HFF-Myc (cell line): ENCODE data around the gene OR10A4.
"Not testable (repeated sequence)": the region's sequence is repeated elsewhere in the genome, so short reads cannot be mapped to it uniquely, and the experiment has no call there.

ENCODE experiments used
- DNase-seq: peaks from one replicate; pipeline ENCODE4 v3.0.0-alpha.2; 2011; ENCODE audit warnings: low read depth; ENCODE audit errors: extremely low read depth
- H3K4me3 ChIP-seq: replicated peaks from 2 replicates; pipeline ENCODE4 v1.5.1; 2011; ENCODE audit warnings: low read depth, mild to moderate bottlenecking, control low read depth, low read length
- TF ChIP-seq, protein P1 (sequence below): IDR thresholded peaks from 2 replicates; pipeline ENCODE4 v1.5.1; 2012; ENCODE audit warnings: mild to moderate bottlenecking, low read depth, low read length, control low read depth; ENCODE audit errors: missing control alignments

The OR10A4 gene

DNA sequence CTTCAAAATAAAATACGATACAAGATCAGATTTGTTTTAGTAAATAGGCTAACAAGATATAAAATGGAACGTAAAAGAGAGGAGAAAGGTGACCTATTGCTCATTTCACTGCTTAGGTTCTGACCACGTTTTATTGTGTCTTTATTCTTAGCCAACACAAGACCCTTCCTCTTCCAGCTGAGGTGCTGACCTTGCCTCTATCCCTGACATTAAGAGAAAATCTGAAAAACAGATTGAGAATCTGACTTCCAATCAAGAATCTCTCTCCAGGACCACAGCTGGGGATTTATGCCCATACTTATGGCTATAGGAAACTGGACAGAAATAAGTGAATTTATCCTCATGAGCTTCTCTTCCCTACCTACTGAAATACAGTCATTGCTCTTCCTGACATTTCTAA, 31.0 kb upstream of the OR10A4 start, which contains the start of gene OR10A5:
Gene OR10A5, plus strand, starts transcription at position 301 of the 400 bp plus-strand sequence. Its CDS starts 0 bp downstream, at position 301.
- DNase-seq: no peak
- TF ChIP-seq, protein P1, sequence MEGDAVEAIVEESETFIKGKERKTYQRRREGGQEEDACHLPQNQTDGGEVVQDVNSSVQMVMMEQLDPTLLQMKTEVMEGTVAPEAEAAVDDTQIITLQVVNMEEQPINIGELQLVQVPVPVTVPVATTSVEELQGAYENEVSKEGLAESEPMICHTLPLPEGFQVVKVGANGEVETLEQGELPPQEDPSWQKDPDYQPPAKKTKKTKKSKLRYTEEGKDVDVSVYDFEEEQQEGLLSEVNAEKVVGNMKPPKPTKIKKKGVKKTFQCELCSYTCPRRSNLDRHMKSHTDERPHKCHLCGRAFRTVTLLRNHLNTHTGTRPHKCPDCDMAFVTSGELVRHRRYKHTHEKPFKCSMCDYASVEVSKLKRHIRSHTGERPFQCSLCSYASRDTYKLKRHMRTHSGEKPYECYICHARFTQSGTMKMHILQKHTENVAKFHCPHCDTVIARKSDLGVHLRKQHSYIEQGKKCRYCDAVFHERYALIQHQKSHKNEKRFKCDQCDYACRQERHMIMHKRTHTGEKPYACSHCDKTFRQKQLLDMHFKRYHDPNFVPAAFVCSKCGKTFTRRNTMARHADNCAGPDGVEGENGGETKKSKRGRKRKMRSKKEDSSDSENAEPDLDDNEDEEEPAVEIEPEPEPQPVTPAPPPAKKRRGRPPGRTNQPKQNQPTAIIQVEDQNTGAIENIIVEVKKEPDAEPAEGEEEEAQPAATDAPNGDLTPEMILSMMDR: no peak
- H3K4me3 ChIP-seq: no peak within 1 kb of the TSS

DNA sequence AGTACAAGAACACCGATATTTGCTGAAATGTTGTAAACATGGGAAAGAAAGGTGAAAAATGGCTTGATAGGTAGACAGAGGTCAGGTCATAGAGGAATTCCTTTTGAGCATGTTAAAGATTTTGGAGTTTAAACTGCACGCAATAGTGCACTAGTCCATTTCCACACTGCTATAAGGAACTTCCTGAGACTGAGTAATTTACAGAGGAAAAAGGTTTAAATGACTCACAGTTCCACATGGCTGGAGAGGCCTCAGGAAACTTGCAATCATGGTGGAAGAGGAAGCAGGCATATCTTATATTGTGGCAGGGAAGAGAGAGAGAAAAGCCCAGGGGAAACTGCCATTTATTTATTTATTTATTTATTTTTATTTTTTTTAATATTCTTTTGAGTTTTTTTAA, 25.9 kb upstream of the OR10A4 start:
- DNase-seq: no peak
- TF ChIP-seq, protein P1: no peak
- H3K4me3 ChIP-seq: no peak overlapping the region

DNA sequence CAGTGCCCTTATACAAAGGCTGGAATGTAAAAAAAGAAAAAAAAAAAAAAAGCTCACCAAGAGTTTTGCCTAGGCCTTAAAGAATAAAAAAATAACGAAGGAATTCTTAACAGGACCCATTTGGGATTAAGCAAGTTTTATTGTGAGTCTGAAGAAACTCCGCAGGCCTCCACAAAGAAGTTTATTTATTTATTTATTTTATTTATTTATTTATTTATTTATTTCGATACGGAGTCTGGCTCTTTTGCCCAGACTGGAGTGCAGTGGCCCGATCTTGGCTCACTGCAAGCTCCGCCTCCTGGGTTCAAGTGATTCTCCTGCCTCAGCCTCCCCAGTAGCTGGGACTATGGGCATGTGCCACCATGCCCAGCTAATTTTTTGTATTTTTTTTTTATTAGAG, 21.6 kb upstream of the OR10A4 start:
- DNase-seq, H3K4me3 ChIP-seq: not testable (repeated sequence)

DNA sequence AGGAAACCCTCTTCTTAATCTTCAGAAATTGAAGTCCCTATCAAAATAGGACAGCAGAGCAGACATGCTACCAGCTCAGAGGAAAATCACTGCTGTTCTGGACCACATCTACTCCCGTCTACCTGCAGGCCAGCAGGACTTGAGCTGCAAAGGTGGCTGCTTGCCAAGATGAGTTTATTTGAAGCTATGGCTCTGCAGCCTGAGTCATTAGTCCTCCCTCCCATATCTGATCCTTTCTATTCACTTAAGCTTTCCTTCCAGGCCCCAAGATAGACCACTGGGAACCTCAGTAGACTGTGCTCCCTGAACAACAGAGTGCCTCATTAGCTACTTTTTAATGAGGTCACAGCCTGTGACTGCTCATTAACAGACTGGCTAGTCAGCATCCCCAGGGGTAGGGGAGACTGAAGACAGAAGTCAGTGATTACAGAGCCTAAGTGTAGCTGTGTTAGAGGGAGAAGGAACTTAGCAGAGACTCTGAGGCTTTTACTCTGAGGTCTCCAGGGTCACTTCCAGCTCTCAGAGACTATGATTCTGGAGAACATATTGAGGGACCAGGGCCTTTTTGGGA, 20.4 kb upstream of the OR10A4 start:
- TF ChIP-seq, protein P1: no peak

DNA sequence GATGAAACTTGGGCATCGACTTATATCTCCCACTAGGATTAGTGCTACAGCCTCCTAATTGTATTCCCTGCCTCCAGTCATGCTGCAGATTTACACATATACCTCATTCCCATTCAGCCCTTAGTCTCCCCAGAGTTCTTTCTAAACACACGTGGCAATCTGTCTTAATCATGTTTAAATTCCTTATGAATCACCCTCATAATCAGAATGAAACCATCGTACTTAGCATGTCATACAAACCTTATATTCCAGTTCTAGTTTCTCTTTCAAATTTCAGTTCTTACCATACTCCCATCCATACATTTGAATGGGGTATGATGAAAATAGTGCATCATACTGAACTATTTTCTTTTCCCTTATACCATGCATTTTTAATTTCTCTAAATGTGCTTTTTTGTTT, 19.6 kb upstream of the OR10A4 start:
- TF ChIP-seq, protein P1: no peak
- no peak overlapping the region for H3K4me3 ChIP-seq
- DNase-seq: no peak

More for the DNA sequence above, 20.4 kb upstream of the OR10A4 start:
- DNase-seq: no peak
- no peak overlapping the region for H3K4me3 ChIP-seq

DNA sequence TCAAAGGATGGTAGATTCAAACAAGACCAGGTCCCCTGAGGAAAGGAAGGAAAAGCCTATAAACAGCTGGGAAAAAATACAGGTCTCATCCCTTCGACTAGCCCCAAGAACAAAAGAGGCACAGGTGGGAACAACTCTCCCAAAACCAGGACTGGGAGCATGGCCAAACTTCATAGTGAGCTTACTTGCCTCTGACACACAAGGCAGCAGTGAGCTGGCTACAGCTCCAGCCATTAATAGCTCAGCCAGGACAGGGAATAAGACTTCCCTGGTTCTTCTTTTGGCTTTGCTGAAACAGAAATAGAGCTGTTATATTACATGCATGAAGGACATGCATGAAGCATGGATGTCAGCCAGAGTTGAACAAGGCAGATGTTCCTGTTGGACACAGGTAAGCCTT, 13.5 kb upstream of the OR10A4 start, which contains the start of gene OR10A2:
Gene OR10A2, plus strand, starts transcription at position 97 of the 400 bp plus-strand sequence. CDS start 6,698 bp downstream, outside the sequence.
- TF ChIP-seq, protein P1: no peak
- no peak within 1 kb of the TSS for H3K4me3 ChIP-seq
- DNase-seq: peak; percentile 22

DNA sequence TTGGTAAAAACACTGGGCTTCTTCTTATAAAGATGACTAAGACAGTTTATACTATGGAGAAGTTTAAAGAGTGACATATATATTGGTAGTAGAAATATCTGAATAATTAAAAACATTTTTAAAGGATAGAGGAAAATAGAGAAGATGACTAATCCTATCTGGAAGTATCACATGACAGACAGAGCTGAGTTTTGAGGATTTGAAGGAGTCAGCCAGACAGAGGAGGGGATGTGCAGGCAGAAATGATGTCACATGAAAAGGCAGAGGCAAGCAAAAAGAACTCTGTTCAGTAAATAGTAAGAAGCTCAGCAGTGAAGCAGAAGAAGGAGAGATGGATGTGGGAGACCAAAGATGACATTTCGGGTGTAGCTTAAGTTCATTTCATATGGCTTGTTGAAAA, 12.0 kb upstream of the OR10A4 start:
- no peak overlapping the region for H3K4me3 ChIP-seq
- DNase-seq: peak; percentile 24
- TF ChIP-seq, protein P1: no peak
